Stimulated activated CD4-positive, alpha-beta T cell treated with anti-CD3 and anti-CD28 coated beads, Interleukin-1b, Interleukin-23, amount 100 ng/mL, for 4 hours (primary cell): ENCODE data around the gene TRPC6.
"Not testable (repeated sequence)": the region's sequence is repeated elsewhere in the genome, so short reads cannot be mapped to it uniquely, and the experiment has no call there.

ENCODE experiments used
- DNase-seq, 2 donors: peaks; one replicate each; pipeline ENCODE4 v3.0.0-alpha.2; 2020; ENCODE audit warnings: low read depth in 2 of 2

TRPC6 gene

DNA sequence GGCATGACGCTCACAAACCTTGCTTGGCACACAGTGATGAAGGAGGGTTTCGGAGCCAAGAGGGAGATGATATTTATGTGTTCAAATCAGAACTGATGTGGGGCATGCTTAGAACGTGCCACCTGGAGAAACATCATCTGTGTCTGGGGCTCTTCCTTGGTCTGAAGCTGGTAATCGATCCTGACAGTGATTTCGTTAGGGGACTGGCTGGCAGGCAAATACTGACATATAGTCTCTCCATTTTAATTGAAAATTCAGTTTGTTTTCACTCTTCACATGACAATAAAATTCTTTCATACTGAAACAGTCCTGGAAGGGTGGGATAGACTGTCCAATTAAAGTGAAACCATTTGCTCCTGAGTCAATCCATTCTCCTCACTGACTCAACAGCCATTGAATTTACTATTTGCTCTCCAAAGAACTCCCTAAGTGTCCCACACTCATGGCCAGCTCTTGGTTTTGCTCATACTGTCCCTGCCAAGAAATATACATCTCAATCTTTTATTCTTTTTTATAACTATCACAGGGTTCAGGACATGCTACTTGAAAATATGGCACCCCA, 134.8 kb downstream of the TRPC6 start:
- no peak for DNase-seq

DNA sequence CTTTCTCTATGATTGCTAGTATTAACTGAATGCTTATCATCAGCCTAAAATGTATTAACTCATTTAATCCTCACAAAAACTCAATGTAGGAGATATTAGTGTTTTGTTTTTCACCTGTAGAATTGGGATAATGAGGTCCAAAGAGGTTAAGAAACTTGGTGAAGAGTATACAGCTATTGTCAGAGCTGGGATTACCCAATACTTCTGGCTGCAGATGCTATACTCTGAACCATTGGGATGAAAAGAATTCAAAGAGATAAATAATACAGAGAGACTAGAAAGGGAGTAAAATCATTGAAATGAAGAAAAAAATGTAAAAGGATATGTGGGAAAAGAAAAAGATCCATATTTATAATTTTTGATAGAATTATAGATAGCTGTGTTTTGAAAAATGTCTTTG, 137.1 kb downstream of the TRPC6 start:
- DNase-seq: no peak

DNA sequence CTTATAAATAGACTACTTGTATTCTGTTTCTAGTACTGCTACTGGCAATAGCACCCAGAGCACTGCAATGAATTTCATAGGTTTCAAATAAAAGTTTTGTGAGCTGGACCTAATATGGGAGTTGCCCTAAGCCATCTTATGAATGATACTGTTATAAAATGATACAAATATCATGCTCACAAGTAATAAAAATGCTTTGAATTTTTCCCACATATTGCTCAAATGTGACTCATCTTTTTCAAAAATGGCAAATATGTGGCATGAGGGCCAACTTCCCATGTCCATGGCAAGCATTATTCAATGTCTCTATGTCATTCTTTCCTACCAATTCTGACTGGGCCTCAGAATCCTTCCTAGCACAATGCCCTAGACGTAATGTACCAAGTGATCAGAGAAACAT, 137.6 kb downstream of the TRPC6 start:
- DNase-seq: no peak

DNA sequence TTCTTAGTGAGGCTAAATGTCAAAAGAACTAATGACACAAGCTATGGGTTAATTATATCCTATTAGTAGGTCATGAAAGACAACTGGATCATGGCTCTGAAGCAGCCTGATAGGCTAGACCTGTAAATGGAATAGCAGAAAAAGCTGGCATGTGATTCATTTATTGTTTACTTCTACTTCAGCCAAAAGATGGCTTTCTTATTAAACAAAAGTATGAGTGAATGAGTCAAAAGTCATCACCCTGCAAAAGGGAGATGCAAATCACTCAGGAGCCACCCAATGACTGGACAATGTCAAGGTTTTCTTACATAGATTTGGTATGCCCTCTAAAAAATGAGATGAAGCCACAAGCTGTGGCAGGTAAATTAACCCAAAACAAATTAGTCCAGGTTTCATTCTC, 138.0 kb downstream of the TRPC6 start:
- DNase-seq: no peak

DNA sequence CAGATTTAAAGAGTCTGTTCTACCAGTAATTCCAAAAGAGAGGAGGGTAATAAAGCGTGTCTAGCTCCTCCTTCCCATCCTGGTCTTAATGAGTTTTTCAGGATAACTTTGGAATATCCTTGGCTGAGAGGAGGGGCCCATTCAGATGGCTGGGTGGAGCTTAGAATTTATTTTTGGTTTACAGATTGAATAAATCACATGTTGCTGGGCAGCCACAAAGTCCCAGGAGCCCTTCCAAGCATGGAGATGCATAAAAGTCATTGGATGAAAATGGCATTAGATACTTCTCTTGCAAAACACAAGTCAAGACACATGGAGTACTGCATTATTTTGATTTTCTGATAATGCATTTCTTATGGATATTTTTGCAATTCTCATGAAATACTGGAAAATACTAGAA, 139.0 kb downstream of the TRPC6 start:
- DNase-seq: no peak

DNA sequence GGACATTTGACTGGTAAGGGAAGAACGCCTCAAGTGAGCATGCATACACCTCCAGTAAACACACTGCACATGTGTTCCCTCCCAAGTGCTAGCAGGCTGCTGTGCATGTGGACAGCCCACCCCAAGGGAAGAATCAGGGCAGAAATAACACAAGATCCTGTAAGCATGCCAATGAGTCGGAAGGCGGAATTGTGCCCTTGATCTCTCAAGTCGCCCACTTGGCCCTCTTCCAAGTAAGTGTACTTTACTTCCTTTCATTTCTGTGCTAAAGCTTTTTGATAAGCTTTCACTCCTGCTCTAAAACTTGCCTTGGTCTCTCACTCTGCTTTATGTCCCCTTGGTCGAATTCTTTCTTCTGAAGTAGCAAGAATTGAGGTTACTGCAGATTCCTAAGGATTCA, 139.6 kb downstream of the TRPC6 start:
- no peak for DNase-seq

DNA sequence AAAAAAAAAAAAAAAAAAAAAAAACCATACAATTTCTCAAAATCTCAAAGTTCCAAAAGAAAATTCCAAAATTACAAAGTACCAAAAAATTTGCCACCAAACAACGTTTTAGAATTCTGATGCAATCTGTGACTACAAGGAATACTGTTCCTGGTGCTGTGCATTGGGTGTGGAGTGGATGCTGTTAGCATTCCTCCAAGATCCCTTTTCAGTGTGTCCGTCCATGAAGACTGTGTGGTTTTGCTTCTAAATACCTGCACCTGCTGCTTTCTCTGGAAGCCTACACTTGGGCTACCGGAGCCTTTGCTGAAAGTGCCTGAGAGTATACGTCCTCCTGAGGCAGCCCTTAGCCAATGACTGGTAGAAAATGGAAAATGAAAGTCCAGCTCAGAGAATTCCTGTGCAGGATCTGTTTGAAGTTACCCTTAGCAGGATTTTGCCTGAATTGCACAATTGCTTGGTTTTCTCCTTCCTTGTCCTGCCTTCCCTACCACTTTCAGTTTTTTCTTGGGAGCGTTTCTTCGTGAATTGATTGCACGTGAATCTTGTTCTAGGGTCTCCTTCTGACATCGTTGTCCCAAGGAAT, 140.8 kb downstream of the TRPC6 start:
- no peak for DNase-seq

DNA sequence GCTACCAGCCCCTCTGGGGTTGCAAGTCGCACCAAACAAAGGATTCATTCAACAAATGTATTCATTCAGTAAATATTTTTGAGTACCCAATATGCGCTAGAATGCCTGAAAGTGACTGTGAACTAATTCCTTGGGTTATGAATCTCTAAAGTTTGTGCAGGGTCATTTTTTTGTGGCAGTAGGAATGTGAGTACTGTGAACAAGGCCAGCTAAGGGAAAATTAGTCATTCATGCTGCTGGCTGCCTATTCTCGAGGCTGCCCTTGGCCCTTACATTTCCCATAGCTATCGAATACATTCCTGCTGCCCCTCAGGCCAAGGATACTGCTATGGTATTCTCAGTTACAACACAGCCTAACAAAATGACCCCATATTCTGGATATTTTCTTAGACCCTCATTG, 141.6 kb downstream of the TRPC6 start:
- DNase-seq: no peak

DNA sequence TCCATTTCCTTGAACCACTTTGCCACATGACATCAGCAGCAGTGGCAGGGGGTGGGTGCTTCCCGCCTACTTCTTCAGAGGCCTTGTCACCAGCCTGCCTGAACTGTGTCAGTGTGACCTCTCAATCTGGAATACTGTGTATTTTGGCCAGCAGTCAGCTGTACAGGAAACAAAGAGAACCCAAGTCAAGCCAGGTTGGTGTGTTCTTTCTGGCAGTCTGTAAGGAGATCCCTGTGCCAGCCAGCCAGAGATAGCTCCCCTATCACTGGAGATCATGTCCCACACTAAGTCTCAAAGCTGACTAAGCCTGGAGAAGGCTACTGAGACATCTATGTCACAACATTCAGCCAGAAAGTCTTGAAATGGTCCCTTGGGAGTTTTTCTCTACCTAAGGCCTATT, 142.1 kb downstream of the TRPC6 start:
- no peak for DNase-seq

DNA sequence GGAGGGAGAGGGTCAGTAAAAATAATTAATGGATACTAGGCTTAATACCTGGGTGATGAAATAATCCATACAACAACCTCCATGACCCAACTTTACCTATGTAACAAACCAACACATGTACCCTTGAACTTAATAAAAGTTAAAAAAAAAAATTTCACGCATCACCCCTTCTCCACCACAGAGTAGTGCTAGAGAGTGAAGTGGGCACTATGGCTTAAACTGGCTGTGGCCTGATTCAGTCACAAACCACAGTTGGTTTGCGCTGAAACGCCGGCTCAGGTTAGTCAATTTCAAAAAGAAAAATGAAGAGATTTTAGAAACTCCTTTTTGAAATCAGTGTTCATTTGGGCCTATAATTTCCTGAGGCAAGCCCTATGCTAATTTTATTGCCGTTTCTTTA, 144.3 kb downstream of the TRPC6 start:
- no peak for DNase-seq

DNA sequence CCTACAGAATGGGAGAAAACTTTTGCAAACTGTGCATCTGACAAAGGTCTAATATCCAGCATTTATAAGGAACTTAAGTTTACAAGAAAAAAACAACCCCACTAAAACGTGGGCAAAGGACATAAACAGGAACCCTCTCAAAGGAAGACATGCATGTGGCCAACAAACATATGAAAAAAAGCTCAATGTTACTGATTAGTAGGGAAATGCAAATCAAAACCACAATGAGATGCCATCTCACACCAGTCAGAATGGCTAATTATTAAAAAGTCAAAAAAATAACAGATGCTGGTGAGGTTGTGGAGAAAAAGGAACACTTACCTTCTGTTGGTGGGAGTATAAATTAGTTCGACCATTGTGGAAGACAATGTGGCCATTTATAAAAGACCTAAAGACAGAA, 145.1 kb downstream of the TRPC6 start:
- DNase-seq: not testable (repeated sequence)

DNA sequence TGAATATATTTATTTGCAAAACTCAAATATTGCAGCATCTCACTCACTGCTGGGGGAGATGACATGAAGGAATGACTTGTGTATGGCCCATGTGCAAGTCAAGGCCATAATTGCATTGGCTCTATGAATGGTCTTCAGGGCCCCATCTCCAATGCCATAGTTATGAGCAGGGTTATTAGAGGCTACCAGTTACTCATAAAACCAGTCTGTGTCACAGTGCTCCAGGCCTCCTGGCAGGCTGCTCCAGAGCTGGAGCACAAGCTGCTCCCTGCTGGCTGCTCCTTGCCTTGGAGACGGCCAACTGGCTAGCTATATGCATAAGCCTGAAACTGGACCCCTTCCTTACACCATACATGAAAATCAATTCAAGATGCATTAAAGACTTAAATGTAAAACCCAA, 145.7 kb downstream of the TRPC6 start:
- DNase-seq: no peak

DNA sequence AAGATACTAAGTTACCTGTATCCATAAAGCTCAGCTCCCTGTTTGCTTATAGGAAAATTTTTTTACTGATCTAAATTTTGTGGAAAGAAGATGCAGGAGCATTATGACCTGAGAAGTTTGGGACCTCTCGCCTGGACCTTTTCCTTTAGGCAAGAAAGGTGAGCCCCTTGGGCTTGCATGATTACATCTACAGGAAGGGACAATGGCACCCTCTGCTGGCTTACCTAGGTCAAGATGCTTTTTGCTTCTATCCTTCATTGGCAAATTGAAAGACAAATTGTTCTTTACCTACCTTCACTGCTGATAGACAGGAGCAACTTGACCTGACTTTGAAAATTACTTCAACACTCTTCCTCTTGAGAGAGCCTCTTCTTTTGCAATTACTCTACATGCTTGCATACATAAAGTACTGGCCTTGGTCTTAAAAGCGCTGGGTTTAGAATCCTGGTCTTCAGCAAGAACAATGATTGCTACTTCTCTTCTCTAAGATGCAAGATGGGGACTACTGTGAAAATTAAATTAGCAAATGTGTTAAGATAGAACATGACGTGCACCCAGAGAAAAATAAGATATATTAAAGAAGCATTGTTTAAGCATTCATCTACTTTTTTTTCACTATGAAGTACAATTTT, 147.2 kb downstream of the TRPC6 start:
- no peak for DNase-seq

DNA sequence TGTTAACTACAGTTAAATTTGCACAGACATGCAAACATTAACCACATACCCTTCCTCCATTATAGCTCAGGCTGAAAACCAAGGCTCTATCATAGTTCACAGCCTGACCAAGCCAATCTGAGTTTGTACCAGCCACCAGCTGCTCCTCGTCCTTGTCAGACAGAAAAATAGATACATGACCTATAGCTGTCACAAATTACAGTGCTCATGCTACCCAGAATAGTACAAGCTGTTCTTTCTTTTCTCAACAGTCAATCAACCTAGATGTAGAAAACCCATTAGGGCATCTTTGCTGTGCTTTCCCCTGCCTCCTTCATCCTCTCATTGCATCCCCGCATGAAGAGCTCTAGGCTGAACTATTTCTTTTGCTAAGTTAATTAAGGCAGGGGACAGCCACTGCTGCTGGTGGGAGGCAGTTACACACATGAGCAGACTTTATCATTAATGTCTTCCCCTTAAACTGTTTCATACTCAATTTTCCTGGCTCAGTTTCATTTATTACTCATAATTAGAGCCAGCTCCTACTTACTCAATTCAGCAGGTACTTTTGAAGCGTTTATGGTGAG, 148.3 kb downstream of the TRPC6 start:
- no peak for DNase-seq

DNA sequence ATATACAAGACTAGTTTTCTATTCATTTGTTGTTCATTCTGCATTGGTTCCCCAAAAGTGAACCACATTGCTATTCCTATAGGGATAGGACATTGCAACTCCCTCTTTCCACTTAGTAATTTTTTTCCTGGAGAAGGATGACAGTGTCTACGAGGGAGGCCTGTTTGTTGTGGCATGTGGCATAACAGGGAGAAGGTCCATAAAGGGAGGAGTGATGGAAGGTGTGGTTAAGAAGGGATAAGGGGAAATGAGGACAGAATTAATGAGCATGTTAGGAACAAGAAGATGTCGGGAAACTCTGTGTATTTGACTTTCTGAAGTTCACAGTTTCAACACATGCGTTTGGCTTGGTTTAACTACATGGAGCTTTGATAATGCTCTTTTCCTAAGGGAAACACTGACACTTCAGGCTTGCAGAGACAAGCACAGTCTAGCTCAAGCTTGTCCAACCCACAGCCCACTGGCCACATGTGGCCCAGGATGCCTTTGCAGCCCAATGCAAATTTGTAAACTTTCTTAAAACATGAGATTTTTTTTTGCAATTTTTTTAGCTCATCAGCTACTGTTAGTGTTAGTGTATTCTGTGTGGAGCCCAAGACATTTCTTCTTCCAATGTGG, 149.7 kb downstream of the TRPC6 start:
- DNase-seq: no peak

DNA sequence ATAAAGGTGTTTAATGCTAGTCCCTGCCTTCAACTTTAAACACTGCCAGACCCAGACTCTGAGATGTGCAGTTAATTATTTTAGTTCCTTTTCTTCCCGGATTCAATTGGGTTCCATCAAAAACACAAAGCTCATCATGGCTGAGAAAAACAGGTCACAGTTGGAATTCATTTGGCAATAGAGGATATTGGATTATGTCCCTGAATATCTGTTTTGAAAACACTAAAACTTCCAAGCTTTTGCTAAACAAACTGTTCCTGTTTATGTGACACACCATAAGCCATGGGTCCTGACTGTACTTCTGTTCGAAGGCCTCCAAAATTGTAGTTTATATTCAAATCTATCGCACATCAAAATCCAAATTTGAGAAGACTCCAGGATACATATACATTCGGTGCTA, 150.7 kb downstream of the TRPC6 start:
- no peak for DNase-seq

DNA sequence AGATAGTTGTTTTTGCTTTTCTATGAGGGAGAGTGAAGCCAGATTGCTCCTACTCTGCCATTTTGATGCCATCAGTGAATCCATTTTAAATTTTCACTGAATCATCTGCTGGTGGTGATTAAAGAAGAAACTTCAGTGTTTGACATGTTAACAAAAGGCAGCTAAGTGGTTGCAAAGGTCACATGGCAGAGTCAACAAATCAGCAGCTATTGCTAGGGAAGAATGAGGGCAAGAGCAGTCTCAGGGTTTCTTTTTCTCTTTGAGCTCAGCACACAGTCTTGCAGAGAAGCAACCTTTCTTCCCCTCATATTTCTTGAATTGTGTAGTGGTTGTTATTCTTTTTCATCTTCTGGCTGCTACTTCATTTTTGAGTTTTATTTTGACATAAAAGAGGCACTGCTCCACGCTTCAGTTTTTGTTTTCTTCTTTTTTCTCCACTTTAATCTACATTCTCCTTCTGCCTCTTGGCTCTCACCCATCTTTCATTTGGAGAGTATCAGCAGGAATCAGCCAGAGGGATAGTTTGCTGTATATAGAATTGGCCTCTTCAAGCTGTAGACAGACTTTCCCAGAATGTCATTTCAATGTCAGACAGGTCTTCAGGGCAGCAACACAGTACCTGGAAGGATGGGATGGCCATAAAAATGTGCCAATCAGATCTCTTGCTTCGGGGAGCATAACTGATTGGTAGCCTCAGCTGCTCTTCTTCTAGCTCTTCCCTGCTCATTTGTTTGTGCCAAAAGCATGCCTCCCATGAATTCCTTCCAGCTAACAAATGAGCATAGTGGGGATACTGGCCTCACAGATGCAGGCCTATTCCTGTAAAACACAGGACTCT, 153.9 kb downstream of the TRPC6 start:
- no peak for DNase-seq

DNA sequence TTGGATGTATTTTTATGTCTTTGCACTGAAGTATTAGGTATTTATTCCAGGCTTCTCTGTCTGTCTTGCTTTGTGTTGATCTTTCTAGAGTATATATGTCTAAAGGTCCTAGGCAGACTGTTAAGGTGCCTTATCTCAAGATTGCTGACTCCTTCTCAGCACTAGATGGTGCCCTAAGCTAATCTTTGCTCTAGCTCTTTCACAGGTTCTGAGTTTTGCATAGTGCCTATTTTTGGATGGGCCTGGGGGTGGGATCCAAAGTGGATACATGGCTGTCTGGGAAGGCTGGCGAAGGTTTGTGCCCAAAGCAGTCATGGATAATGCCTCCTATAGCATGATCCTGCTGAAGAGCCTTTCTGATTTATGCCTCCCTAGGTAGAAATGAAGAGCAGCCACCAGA, 154.9 kb downstream of the TRPC6 start:
- DNase-seq: no peak

DNA sequence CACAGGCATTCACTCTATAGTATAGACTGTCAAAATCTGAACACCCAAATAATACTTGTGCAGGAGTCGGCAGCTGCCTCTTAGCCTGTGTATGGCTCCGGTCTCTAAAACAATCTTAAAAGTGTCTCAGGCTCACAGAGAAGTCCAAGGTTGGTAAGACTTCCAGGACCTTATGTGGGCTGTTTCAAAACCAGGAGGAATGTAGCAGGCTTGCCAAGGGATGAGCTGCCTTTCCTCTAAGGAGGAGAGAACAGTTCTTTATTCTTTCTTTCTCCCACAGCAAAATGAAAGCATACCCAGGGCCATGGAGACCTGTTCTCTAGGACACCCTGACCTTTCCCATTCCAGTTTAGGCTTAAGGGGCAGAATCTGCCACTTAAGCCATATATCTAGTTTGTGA, 176.5 kb downstream of the TRPC6 start:
- DNase-seq: no peak
